GM21576 (cell line): ENCODE data around the gene C11orf42.

Source experiments
- ATAC-seq: cut with Tn5 transposase; IDR thresholded peaks from one replicate; pipeline ENCODE4 v1.9.1; 2021; ENCODE audit warnings: mild to moderate bottlenecking, moderate library complexity; ENCODE audit not compliant: unreplicated experiment

Gene C11orf42

DNA sequence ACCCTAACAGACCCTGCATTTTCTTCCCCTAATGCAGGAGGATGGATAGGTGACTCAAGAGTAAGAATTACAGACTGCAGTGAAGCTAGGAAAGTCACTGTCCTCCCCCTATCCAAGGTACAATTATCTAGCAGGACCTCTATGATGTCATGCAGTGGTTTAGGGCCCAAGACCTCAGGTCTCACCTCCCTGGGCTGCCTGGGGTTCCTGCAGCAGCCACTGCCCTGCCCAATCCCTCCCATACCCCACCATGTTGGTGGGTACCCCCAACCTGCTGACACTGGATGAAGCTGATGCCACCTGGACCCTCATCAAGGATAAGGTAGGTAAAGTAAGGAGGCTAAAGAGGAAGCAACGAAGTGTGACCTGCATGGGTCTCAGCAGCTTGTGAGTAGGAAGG lies at the start of gene C11orf42:
TSS of gene C11orf42 (plus strand) at position 192 of the 400 bp plus-strand sequence. CDS start at position 251, 59 bp downstream.
- ATAC-seq: no peak

DNA sequence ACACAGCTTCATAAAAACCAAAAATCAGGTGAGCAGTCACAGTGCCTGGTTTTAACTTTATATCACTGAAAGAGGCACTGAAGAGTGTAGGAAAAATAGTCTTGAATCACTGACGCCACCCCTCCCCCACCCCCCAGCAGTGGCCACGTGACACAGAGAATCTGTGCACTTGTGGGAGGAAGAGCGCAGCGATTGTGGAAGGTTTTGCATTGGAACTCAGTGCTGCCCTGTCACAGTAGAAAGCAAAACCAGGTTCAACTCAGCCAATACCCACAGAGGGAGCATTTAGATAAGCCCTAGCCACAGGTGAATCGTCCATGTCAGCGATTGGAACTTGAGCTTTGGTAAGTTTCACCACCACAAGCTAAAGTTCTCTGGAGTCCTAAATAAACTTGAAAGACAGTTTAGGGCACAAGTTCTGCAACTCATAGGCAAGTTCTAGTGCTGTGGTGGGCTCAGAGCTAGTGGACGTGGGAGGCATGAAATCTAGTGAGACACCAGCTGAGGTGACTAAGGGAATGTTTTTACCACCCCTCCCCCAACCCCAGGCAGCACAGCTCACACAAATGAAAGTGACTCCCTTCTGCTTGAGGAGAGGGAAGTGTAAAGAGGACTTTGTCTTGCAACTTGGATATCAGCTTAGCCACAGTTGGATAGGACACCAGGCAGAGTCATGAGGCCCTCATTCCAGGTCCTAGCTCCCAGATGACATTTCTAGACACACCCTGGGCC lies 48.6 kb upstream of the C11orf42 start:
- no peak for ATAC-seq

GRCh38 chr11:6170226-6170625 lies 35.1 kb upstream of the C11orf42 start, which contains the start of gene OR52B2:
TSS of gene OR52B2 (minus strand) at chr11:6170326. CDS start at chr11:6170326, 0 bp downstream.
- no peak for ATAC-seq

GRCh38 chr11:6175440-6175839 lies 29.9 kb upstream of the C11orf42 start:
- no peak for ATAC-seq

- no peak for ATAC-seq
Measured at GRCh38 chr11:6191742-6192141, 13.6 kb upstream of the C11orf42 start.

- no peak for ATAC-seq
Measured at GRCh38 chr11:6194065-6194581, 11.2 kb upstream of the C11orf42 start.

- ATAC-seq: no peak
Measured at GRCh38 chr11:6196396-6196795, 9.0 kb upstream of the C11orf42 start.

- ATAC-seq: no peak
Measured at GRCh38 chr11:6197466-6198200, 7.7 kb upstream of the C11orf42 start.

DNA sequence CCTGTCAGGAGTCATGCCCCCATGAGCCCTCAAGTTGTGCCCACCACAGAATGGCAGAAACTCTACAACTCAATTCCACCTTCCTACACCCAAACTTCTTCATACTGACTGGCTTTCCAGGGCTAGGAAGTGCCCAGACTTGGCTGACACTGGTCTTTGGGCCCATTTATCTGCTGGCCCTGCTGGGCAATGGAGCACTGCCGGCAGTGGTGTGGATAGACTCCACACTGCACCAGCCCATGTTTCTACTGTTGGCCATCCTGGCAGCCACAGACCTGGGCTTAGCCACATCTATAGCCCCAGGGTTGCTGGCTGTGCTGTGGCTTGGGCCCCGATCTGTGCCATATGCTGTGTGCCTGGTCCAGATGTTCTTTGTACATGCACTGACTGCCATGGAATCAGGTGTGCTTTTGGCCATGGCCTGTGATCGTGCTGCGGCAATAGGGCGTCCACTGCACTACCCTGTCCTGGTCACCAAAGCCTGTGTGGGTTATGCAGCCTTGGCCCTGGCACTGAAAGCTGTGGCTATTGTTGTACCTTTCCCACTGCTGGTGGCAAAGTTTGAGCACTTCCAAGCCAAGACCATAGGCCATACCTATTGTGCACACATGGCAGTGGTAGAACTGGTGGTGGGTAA lies 6.1 kb upstream of the C11orf42 start, which contains the start of gene OR52W1:
TSS of gene OR52W1 (plus strand) at position 51 of the 637 bp plus-strand sequence. CDS start at position 51, 0 bp downstream.
- ATAC-seq: no peak

DNA sequence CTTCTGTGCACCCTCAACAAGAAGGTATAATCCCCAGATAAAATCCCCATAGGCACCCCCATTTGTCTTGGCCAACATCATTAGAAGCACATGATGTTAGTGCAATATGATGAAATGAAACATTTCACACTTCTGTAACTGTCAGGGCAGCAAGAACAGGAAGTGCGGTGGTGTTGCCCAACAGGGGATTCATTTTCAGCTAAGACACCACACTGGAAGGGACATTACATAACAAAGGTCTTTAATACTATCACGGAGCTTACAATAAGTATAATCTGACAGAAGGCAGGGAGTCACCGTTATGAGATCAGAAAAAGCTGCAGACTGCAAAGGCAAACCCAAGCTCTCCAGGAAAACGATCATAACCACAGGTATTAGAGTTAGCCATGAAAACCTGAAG lies 4.4 kb upstream of the C11orf42 start:
- ATAC-seq: no peak

GRCh38 chr11:6201481-6201880 lies 3.9 kb upstream of the C11orf42 start:
- ATAC-seq: no peak

- ATAC-seq: no peak
Measured at GRCh38 chr11:6202041-6202440, 3.3 kb upstream of the C11orf42 start.

GRCh38 chr11:6203327-6203726 lies 2.0 kb upstream of the C11orf42 start:
- no peak for ATAC-seq

- no peak for ATAC-seq
Measured at GRCh38 chr11:6204706-6205105, 651 bp upstream of the C11orf42 start.

DNA sequence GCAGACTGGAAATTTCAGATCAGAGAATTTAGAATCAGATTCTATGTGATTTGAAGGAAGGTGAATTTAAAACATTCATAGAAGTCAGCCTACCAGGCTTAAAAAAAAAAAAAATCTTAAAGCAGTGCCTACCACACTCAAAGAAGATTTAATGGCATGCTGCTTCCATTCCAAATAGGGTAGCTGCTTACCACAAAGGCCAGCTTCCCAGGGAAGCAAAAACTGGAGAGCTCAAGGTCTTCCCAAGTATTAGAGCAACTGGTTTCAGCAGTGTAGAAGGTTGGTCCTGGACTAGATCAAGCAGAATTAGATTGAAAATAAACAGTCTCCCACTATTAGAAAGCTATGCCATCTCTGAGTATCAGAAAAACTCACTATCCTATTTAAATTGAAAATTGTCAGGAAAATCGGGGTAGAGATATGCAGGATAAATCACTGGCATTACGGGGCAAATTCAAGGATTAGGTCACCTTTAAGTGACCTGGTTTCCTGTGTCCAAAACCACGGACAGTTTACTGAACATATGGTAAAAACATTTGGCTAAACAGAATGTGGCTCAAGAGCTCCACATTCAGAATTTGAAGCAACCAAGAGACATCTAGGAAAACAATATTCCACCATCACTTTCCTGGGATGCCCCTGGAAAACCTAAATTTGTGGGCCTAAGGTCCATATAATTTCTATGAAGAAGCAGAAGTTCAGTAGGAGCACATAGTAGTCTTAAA lies 1.3 kb downstream of the C11orf42 start:
- ATAC-seq: no peak

DNA sequence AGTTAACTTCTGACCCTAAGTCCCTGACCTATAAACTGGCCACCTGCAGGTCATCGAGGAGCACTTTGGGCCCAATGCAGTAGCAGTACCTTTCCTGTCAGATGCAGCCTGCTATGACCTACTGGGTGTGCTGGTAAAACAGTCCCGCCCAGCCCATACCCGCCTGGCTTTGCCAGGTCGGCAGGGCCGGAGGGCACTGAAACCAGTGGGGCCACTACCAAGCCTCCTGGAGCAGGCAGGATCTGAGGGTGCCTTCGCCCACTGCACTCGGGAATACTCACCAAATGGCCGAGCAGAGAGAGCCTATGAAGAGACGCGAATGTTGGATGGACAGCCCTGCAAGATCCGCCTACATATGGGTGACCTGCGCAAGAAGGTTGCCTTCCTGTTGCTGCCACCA lies 4.4 kb downstream of the C11orf42 start:
- ATAC-seq: no peak

- ATAC-seq: no peak
Measured at GRCh38 chr11:6210274-6210955, 5.1 kb downstream of the C11orf42 start.

- no peak for ATAC-seq
Measured at GRCh38 chr11:6214530-6214929, 9.2 kb downstream of the C11orf42 start.

GRCh38 chr11:6216501-6216900 lies 11.1 kb downstream of the C11orf42 start:
- no peak for ATAC-seq

- no peak for ATAC-seq
Measured at GRCh38 chr11:6217722-6218121, 12.4 kb downstream of the C11orf42 start.
